Neural progenitor cell (in vitro differentiated cells): Measurements from ENCODE around the gene CASK. TPM values are rescaled to one million over a fixed set of nuclear protein-coding genes. Genes with fewer than 3 reads are reported as not detected.

Experiments
- DNase-seq: peaks from one replicate; pipeline ENCODE4 v3.0.0-alpha.2; 2016; ENCODE audit warnings: low spot score
- H2AFZ ChIP-seq: fragments of 200-600 bp; sonication (generic); replicated peaks from 2 replicates; pipeline ENCODE4 v1.6.1; 2016; ENCODE audit warnings: antibody characterized with exemption
- H3F3A ChIP-seq: fragments of 200-600 bp; sonication (generic); 2 replicates; pipeline ENCODE4 v1.6.1; 2016; ENCODE audit warnings: antibody characterized with exemption, low read depth
- H3K27ac ChIP-seq: fragments of 200-600 bp; sonication (generic); 2 replicates; pipeline ENCODE4 v1.5.1; 2016; ENCODE audit warnings: mild to moderate bottlenecking
- H3K27me3 ChIP-seq: fragments of 200-600 bp; sonication (generic); 2 replicates; pipeline ENCODE4 v1.6.1; 2016; ENCODE audit warnings: mild to moderate bottlenecking, moderate library complexity
- H3K36me3 ChIP-seq: fragments of 200-600 bp; sonication (generic); 2 replicates; pipeline ENCODE4 v1.5.1; 2016
- H3K4me1 ChIP-seq: fragments of 200-600 bp; sonication (generic); 2 replicates; pipeline ENCODE4 v1.6.1; 2016; ENCODE audit warnings: mixed run types
- H3K4me2 ChIP-seq: fragments of 200-600 bp; sonication (generic); 2 replicates; pipeline ENCODE4 v1.6.1; 2016
- H3K4me3 ChIP-seq: fragments of 200-600 bp; sonication (generic); 2 replicates; pipeline ENCODE4 v1.5.1; 2016
- H3K79me2 ChIP-seq: fragments of 200-600 bp; sonication (generic); 2 replicates; pipeline ENCODE4 v1.6.1; 2016; ENCODE audit warnings: low read depth
- H3K9ac ChIP-seq: fragments of 200-600 bp; sonication (generic); 2 replicates; pipeline ENCODE4 v1.6.1; 2016
- H3K9me3 ChIP-seq: fragments of 200-600 bp; sonication (generic); 2 replicates; pipeline ENCODE4 v1.5.1; 2016; ENCODE audit warnings: low read depth
- H4K20me1 ChIP-seq: fragments of 200-600 bp; sonication (generic); 2 replicates; pipeline ENCODE4 v1.6.1; 2016; ENCODE audit warnings: low read depth
- H3K27ac Mint-ChIP-seq: 3 replicates; pipeline ENCODE4 v1.8.0; 2021; ENCODE audit warnings: mixed read lengths
- H3K27me3 Mint-ChIP-seq: 2 replicates; pipeline ENCODE4 v1.8.0; 2022; ENCODE audit warnings: low read depth, mild to moderate bottlenecking, inconsistent platforms, moderate library complexity, mixed read lengths; ENCODE audit not compliant: insufficient read depth
- H3K36me3 Mint-ChIP-seq: 3 replicates; pipeline ENCODE4 v1.8.0; 2021; ENCODE audit warnings: mixed read lengths
- H3K4me1 Mint-ChIP-seq: 3 replicates; pipeline ENCODE4 v1.8.0; 2021; ENCODE audit warnings: mixed read lengths
- H3K4me3 Mint-ChIP-seq: 3 replicates; pipeline ENCODE4 v1.8.0; 2021; ENCODE audit warnings: mild to moderate bottlenecking, moderate library complexity, mixed read lengths
- H3K9me3 Mint-ChIP-seq: 3 replicates; pipeline ENCODE4 v1.8.0; 2020; ENCODE audit warnings: mixed read lengths
- EZH2 ChIP-seq: fragments of 200-600 bp; sonication (generic); IDR thresholded peaks from 2 replicates; pipeline ENCODE4 v1.6.1; 2017; ENCODE audit warnings: antibody characterized with exemption, mild to moderate bottlenecking, moderate library complexity
- EZH2phosphoT487 ChIP-seq: fragments of 200-600 bp; sonication (generic); IDR thresholded peaks from 2 replicates; pipeline ENCODE4 v1.6.1; 2017; ENCODE audit warnings: antibody characterized with exemption
- total RNA-seq: library from RNA; depleted of rRNA; stranded (reverse); fragments of >200 nt; gene quantifications from 2 replicates; pipeline ENCODE4 v1.2.3, GENCODE V29; 2015; ENCODE audit warnings: low replicate concordance
- TF ChIP-seq, protein P1 (sequence below): fragments of 200-600 bp; sonication (generic); IDR thresholded peaks from 2 replicates; pipeline ENCODE4 v1.5.1; 2017; ENCODE audit warnings: antibody characterized with exemption, mild to moderate bottlenecking

CASK gene
- total RNA-seq, 1 donor from 2014 or later = 85.4 TPM

DNA sequence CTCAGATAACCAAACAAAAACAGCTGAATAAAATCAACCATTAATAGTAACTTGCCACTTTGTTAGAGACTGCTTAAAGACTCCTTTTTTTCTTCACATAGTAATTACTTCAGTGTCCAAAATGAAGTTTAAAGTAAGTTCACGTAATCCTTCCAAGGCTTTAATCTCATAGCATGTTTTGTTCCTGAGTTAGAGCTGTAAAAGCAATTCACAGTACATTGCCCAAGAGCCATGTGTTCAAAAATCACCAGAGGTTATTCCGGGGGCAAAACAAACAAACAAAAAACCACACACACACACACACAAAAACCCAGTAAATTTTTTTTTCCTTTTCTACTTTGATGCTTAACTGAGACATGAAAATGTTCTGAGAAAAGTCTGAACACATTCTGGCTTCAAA is 193.3 kb downstream of the CASK start:
- Histone ChIP-seq H3K4me2 (no peak overlapping the region), H3F3A (no peaks in the 10 kb centered on the region), H3K9me3 (no peaks in the 10 kb centered on the region), H3K4me1 (peaks cover 5% of the 10 kb centered on the region), H3K9ac (no peak overlapping the region), H3K27ac (no peak overlapping the region), H3K4me3 (no peak overlapping the region), H3K36me3 (no peaks in the 10 kb centered on the region), H2AFZ (no peak overlapping the region), H3K79me2 (no peaks in the 10 kb centered on the region), H4K20me1 (no peaks in the 10 kb centered on the region), H3K27me3 (no peaks in the 10 kb centered on the region)
- no peaks in the 10 kb centered on the region for H3K27me3 Mint-ChIP-seq
- no peak for DNase-seq
- H3K27ac Mint-ChIP-seq = no peak overlapping the region
- no peaks in the 10 kb centered on the region for H3K9me3 Mint-ChIP-seq
- peaks cover 6% of the 10 kb centered on the region for H3K4me1 Mint-ChIP-seq
- H3K36me3 Mint-ChIP-seq = no peaks in the 10 kb centered on the region
- TF ChIP-seq EZH2 (no peak), EZH2phosphoT487 (no peak)
- TF ChIP-seq, protein P1, sequence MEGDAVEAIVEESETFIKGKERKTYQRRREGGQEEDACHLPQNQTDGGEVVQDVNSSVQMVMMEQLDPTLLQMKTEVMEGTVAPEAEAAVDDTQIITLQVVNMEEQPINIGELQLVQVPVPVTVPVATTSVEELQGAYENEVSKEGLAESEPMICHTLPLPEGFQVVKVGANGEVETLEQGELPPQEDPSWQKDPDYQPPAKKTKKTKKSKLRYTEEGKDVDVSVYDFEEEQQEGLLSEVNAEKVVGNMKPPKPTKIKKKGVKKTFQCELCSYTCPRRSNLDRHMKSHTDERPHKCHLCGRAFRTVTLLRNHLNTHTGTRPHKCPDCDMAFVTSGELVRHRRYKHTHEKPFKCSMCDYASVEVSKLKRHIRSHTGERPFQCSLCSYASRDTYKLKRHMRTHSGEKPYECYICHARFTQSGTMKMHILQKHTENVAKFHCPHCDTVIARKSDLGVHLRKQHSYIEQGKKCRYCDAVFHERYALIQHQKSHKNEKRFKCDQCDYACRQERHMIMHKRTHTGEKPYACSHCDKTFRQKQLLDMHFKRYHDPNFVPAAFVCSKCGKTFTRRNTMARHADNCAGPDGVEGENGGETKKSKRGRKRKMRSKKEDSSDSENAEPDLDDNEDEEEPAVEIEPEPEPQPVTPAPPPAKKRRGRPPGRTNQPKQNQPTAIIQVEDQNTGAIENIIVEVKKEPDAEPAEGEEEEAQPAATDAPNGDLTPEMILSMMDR = no peak
- H3K4me3 Mint-ChIP-seq = no peak overlapping the region

DNA sequence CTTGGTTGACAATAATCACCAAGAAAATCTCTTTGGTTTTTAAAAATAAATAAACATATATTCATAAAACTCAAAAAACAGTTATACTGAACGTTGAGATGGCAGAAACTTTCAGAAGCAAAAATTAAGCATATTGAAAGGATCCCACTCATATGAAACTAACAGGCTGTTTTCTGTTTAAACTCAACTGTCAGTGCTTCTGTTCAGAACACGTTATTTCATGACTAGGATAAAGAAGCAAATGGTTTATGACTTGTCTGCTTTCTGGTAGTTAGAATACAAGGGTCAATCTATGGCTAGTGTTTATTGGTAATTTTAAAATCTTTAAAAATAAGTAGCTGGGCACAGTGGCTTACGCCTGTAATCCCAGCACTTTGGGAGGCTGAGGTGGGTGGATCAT is 195.2 kb downstream of the CASK start:
- no peak overlapping the region for H3K27ac ChIP-seq
- TF ChIP-seq, protein P1 = no peak
- TF ChIP-seq EZH2 (no peak), EZH2phosphoT487 (no peak)
- H3K27me3 ChIP-seq = no peaks in the 10 kb centered on the region
- H2AFZ ChIP-seq = no peak overlapping the region
- H3K4me2 ChIP-seq = no peak overlapping the region
- H3K9ac ChIP-seq = no peak overlapping the region
- Mint-ChIP-seq H3K9me3 (no peaks in the 10 kb centered on the region), H3K27ac (no peak overlapping the region), H3K4me3 (no peak overlapping the region), H3K4me1 (peaks cover 6% of the 10 kb centered on the region), H3K27me3 (no peaks in the 10 kb centered on the region), H3K36me3 (no peaks in the 10 kb centered on the region)
- H3K79me2 ChIP-seq = no peaks in the 10 kb centered on the region
- no peaks in the 10 kb centered on the region for H3K9me3 ChIP-seq
- DNase-seq = no peak
- no peaks in the 10 kb centered on the region for H3F3A ChIP-seq
- no peak overlapping the region for H3K4me3 ChIP-seq
- no peaks in the 10 kb centered on the region for H3K36me3 ChIP-seq
- H3K4me1 ChIP-seq = peaks cover 5% of the 10 kb centered on the region
- H4K20me1 ChIP-seq = no peaks in the 10 kb centered on the region

DNA sequence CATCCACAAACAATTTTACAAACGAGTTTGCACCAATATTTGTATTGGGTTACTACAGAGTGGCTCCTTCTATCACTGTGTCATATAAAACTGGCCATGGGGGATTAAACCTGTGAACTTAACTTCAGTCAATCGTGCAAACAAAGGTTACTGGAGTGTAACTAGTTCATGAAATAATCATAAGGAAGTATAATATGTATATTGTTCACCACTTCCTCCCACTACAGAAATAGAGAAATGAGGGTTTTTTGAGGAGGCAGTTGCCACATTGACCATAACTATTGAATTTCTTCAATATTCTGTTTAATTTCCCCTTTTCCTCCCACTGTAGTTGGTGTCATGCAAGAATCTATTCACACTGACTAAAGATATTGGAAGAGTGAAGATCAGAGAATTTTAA is 199.5 kb downstream of the CASK start, which contains the start of gene GPR82:
GPR82 (plus strand) TSS at position 356 of the 400 bp plus-strand sequence. CDS start 2,846 bp downstream, outside the sequence.
- DNase-seq = no peak
- peaks cover 13% of the 10 kb centered on the region for H3K4me1 ChIP-seq
- H3K27ac ChIP-seq = no peak within 1 kb of the TSS
- no peaks in the 10 kb centered on the region for H3K79me2 ChIP-seq
- no peaks in the 10 kb centered on the region for H3K36me3 ChIP-seq
- no peaks in the 10 kb centered on the region for H3K27me3 ChIP-seq
- Mint-ChIP-seq H3K9me3 (peaks cover 3% of the 10 kb centered on the region), H3K36me3 (peaks cover 7% of the 10 kb centered on the region), H3K27ac (no peak within 1 kb of the TSS), H3K4me3 (no peak within 1 kb of the TSS), H3K27me3 (no peaks in the 10 kb centered on the region), H3K4me1 (peaks cover 7% of the 10 kb centered on the region)
- no peak within 1 kb of the TSS for H3K4me3 ChIP-seq
- no peak within 1 kb of the TSS for H2AFZ ChIP-seq
- peaks cover 12% of the 10 kb centered on the region for H3F3A ChIP-seq
- no peaks in the 10 kb centered on the region for H4K20me1 ChIP-seq
- no peak within 1 kb of the TSS for H3K9ac ChIP-seq
- TF ChIP-seq EZH2 = no peak
- TF ChIP-seq EZH2phosphoT487 = no peak
- TF ChIP-seq, protein P1 = no peak
- H3K9me3 ChIP-seq = no peaks in the 10 kb centered on the region
- no peak within 1 kb of the TSS for H3K4me2 ChIP-seq
